SU-DHL-6 (cell line): ENCODE results near the gene CCSER2.

Source experiments
- H2AFZ ChIP-seq: fragments of 200-600 bp; sonication (generic); 2 replicates; pipeline ENCODE4 v1.6.1; 2014; ENCODE audit warnings: low read depth, mild to moderate bottlenecking, moderate library complexity, mixed read lengths, antibody characterized with exemption, low read length; ENCODE audit not compliant: severe bottlenecking
- H3F3A ChIP-seq: fragments of 200-600 bp; shearing (Covaris generic); 2 replicates; pipeline ENCODE4 v1.6.0; 2016; ENCODE audit warnings: antibody characterized with exemption, mild to moderate bottlenecking; ENCODE audit not compliant: insufficient read depth
- H3K27ac ChIP-seq: fragments of 200-600 bp; sonication (generic); 2 replicates; pipeline ENCODE4 v1.5.1; 2016; ENCODE audit warnings: low read depth, mild to moderate bottlenecking, low read length, moderate library complexity, mixed read lengths
- H3K27me3 ChIP-seq: fragments of 200-600 bp; sonication (generic), shearing (Covaris generic); 2 replicates; pipeline ENCODE4 v1.6.0; 2014; ENCODE audit warnings: mild to moderate bottlenecking, low read length
- H3K36me3 ChIP-seq: fragments of 200-600 bp; sonication (generic); 2 replicates; pipeline ENCODE4 v1.6.1; 2014; ENCODE audit warnings: mild to moderate bottlenecking, low read length, mixed read lengths
- H3K4me2 ChIP-seq: fragments of 300-600, 200-600 bp; shearing (Covaris generic), sonication (generic); 2 replicates; pipeline ENCODE4 v1.6.0; 2014; ENCODE audit warnings: low read length, low read depth, mild to moderate bottlenecking; ENCODE audit not compliant: poor library complexity, severe bottlenecking
- H3K4me3 ChIP-seq: fragments of 200-600 bp; sonication (generic); 2 replicates; pipeline ENCODE4 v1.5.1; 2014; ENCODE audit warnings: antibody characterized with exemption, low read length, mild to moderate bottlenecking, mixed read lengths; ENCODE audit not compliant: insufficient read depth, poor library complexity, severe bottlenecking
- H3K79me2 ChIP-seq: fragments of 200-600 bp; sonication (generic); 2 replicates; pipeline ENCODE4 v1.6.1; 2014; ENCODE audit warnings: mild to moderate bottlenecking, low read length, moderate library complexity; ENCODE audit not compliant: insufficient read depth
- H3K9ac ChIP-seq: fragments of 200-600 bp; sonication (generic); 2 replicates; pipeline ENCODE4 v1.7.0; 2014; ENCODE audit warnings: mild to moderate bottlenecking, low read length
- H3K9me2 ChIP-seq: fragments of 200-600 bp; sonication (generic); replicated peaks from 2 replicates; pipeline ENCODE4 v1.6.1; 2014; ENCODE audit warnings: low read length; ENCODE audit not compliant: insufficient read depth
- H3K9me3 ChIP-seq: fragments of 200-600 bp; sonication (generic); 2 replicates; pipeline ENCODE4 v1.6.1; 2014; ENCODE audit warnings: low read length, mixed read lengths; ENCODE audit not compliant: insufficient read depth
- H4K20me1 ChIP-seq: fragments of 200-600 bp; sonication (generic); 2 replicates; pipeline ENCODE4 v1.6.1; 2014; ENCODE audit warnings: low read depth, mild to moderate bottlenecking, antibody characterized with exemption, low read length, moderate library complexity, mixed read lengths
- EZH2phosphoT487 ChIP-seq: fragments of 200-600 bp; sonication (generic), shearing (Covaris generic); conservative IDR thresholded peaks from 2 replicates; pipeline ENCODE4 v1.6.1; 2018; ENCODE audit warnings: mild to moderate bottlenecking, antibody characterized with exemption, low read length, moderate library complexity, mixed read lengths
- TF ChIP-seq, protein P1 (sequence below): fragments of 200-600 bp; sonication (generic); IDR thresholded peaks from one replicate; pipeline ENCODE4 v1.5.1; 2017; ENCODE audit warnings: antibody characterized with exemption, mild to moderate bottlenecking, low read length, moderate library complexity; ENCODE audit not compliant: insufficient read depth, poor library complexity, severe bottlenecking

CCSER2 gene

DNA sequence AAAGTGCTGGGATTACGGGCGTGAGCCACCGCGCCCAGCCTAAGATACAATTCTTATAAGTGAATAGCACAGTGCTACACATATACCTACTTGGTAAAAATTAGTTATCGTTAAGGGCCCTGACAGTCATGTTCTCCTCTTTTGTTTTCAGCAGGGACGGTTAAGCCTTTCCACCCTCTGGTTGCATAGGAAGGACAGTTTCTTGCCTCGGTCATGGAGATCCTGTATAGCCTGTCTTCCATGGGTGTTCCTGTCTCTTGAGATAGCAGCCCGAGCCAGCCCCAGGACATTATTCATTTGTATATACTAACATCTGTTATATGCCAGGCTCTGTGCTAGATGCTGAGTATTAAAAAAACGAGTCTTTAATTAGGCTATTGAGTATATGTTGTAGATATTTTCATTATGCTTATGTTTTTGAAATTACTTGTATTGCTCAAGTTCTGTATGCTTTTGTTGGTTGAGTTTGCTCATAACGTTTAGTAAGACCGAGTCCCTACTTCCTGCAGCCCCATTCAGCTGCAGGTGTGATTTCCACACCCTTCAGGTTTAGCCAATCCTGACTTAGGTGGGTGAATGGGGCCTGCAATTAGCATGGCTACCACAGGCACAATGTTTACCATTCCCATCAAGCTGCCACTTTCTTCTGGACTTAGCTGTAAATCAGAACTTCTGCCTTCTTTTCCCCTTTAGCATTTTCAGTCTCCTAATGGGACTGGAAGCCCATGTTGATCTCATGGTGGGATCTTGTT, 24.8 kb downstream of the CCSER2 start:
- Histone ChIP-seq H2AFZ (no peak overlapping the region), H4K20me1 (0 out of 2 replicates have a peak, but pooled peaks cover 3% of the 10 kb centered on the region), H3K4me3 (no peak overlapping the region), H3F3A (no peaks in the 10 kb centered on the region), H3K9ac (no peak overlapping the region), H3K27me3 (no peaks in the 10 kb centered on the region), H3K36me3 (no peaks in the 10 kb centered on the region), H3K9me3 (no peaks in the 10 kb centered on the region), H3K4me2 (no peak overlapping the region), H3K27ac (no peak overlapping the region), H3K9me2 (no peaks in the 10 kb centered on the region), H3K79me2 (no peaks in the 10 kb centered on the region)
- TF ChIP-seq EZH2phosphoT487 = no peak
- TF ChIP-seq, protein P1, sequence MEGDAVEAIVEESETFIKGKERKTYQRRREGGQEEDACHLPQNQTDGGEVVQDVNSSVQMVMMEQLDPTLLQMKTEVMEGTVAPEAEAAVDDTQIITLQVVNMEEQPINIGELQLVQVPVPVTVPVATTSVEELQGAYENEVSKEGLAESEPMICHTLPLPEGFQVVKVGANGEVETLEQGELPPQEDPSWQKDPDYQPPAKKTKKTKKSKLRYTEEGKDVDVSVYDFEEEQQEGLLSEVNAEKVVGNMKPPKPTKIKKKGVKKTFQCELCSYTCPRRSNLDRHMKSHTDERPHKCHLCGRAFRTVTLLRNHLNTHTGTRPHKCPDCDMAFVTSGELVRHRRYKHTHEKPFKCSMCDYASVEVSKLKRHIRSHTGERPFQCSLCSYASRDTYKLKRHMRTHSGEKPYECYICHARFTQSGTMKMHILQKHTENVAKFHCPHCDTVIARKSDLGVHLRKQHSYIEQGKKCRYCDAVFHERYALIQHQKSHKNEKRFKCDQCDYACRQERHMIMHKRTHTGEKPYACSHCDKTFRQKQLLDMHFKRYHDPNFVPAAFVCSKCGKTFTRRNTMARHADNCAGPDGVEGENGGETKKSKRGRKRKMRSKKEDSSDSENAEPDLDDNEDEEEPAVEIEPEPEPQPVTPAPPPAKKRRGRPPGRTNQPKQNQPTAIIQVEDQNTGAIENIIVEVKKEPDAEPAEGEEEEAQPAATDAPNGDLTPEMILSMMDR = no peak

- H3K79me2 ChIP-seq = no peaks in the 10 kb centered on the region
- H3K9ac ChIP-seq = no peak overlapping the region
- H2AFZ ChIP-seq = no peak overlapping the region
- no peak overlapping the region for H3K4me2 ChIP-seq
- H3K9me2 ChIP-seq = no peaks in the 10 kb centered on the region
- H3K27me3 ChIP-seq = no peaks in the 10 kb centered on the region
- no peak for TF ChIP-seq EZH2phosphoT487
- TF ChIP-seq, protein P1 = no peak
- no peaks in the 10 kb centered on the region for H3K36me3 ChIP-seq
- H3K4me3 ChIP-seq = no peak overlapping the region
- H3F3A ChIP-seq = no peaks in the 10 kb centered on the region
- 0 out of 2 replicates have a peak, but pooled peaks cover 3% of the 10 kb centered on the region for H4K20me1 ChIP-seq
- H3K9me3 ChIP-seq = no peaks in the 10 kb centered on the region
- H3K27ac ChIP-seq = no peak overlapping the region
These were observed 26.2 kb downstream of the CCSER2 start for GRCh38 chr10:84354623-84355022.

- no peak overlapping the region for H3K4me3 ChIP-seq
- no peak overlapping the region for H2AFZ ChIP-seq
- H3K9me3 ChIP-seq = no peaks in the 10 kb centered on the region
- no peaks in the 10 kb centered on the region for H3K36me3 ChIP-seq
- H3K9ac ChIP-seq = no peak overlapping the region
- H3K4me2 ChIP-seq = no peak overlapping the region
- 0 out of 2 replicates have a peak, but pooled peaks cover 3% of the 10 kb centered on the region for H4K20me1 ChIP-seq
- H3K27ac ChIP-seq = no peak overlapping the region
- H3K79me2 ChIP-seq = no peaks in the 10 kb centered on the region
- no peaks in the 10 kb centered on the region for H3K9me2 ChIP-seq
- H3F3A ChIP-seq = no peaks in the 10 kb centered on the region
- no peaks in the 10 kb centered on the region for H3K27me3 ChIP-seq
- no peak for TF ChIP-seq EZH2phosphoT487
- TF ChIP-seq, protein P1 = no peak
These were observed 26.7 kb downstream of the CCSER2 start for GRCh38 chr10:84355106-84355505.
